ENCODE measurements around the gene GNG11. TPM values are rescaled to one million over a fixed set of nuclear protein-coding genes. Genes with fewer than 3 reads are reported as not detected.

GNG11 gene
- total RNA-seq, 1 experiment from 2014 or later = not detected

DNA sequence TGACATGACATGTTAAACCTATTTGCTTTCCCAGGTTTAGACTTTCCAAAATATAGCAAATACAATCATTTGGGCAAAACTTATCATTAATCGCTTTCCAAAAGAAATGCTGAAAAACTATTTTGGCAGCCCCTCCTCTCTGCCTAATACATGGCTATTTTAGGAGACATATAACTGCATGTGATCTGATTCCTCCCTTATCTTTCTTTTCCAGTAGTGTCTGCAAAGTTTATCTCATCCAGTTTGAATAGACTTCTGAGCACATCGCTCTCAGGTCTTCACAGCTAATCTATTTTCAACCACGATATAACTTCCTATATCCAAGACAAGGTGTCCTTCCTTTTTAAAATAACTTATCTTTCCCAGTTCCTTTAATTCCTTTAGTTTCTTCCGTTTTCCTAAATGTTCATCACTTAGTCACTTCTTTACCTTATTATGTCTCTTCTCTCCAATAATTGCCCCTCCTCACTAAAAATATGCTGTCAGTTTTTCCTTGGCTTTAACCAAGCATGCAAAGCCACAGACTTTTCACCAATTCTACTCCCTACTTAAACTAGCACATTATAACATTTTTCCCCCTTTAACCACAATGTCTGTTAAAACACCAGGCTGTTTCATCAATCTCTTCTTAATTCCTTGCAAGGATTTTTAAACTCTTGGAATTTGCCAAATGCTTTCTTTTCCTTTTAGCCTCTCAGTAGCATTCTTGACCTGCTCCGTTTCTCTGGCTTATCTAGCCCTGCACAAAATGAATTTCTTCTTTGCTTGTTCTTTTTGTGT is 24.4 kb downstream of the GNG11 start:
- no peaks in the 10 kb centered on the region for H3K4me1 Mint-ChIP-seq (ENCODE audit: low read depth, unreplicated experiment)
- ChIA-PET CTCF (no interaction called here), POLR2A (no interaction called here)
- no peak for TF ChIP-seq CTCF (IDR thresholded peaks at IDR 0.05; ENCODE audit: insufficient read depth in 1 of 2, low read depth in 1 of 2, low read length in 1 of 2, severe bottlenecking in 1 of 2, unreplicated experiment in 1 of 2)
- H3K36me3 ChIP-seq (ENCODE audit: control insufficient read depth, insufficient read depth, low read length) = no peaks in the 10 kb centered on the region
- BruUV-seq (replicated peaks) = no TSS peak
- H3K9me3 Mint-ChIP-seq (ENCODE audit: unreplicated experiment) = no peaks in the 10 kb centered on the region
- H3K4me3 Mint-ChIP-seq (ENCODE audit: unreplicated experiment) = no peak overlapping the region
- H3K4me3 ChIP-seq (ENCODE audit: low read depth, low read length) = no peak overlapping the region
- no peaks in the 10 kb centered on the region for H3K27me3 ChIP-seq (replicated peaks; ENCODE audit: control insufficient read depth, insufficient read depth, low read length)
- H3K9me3 ChIP-seq = no peaks in the 10 kb centered on the region
- intact Hi-C loops (cut with micrococcal nuclease; ENCODE audit: unreplicated experiment) = no loop called here
- no peak overlapping the region for H3K27ac Mint-ChIP-seq (ENCODE audit: unreplicated experiment)
- DNase-seq = no peak
- H3K36me3 Mint-ChIP-seq (ENCODE audit: insufficient read depth, unreplicated experiment) = no peaks in the 10 kb centered on the region
- H3K4me1 ChIP-seq = peaks cover 3% of the 10 kb centered on the region; the same call in 1 of the 2 replicates
- peaks cover 12% of the 10 kb centered on the region for H3K27me3 Mint-ChIP-seq (ENCODE audit: insufficient read depth, unreplicated experiment)

- intact Hi-C loops (cut with micrococcal nuclease; ENCODE audit: unreplicated experiment) = no loop called here
- ChIA-PET CTCF (no interaction called here), POLR2A (no interaction called here)
- Mint-ChIP-seq H3K27ac (ENCODE audit: unreplicated experiment) (no peak overlapping the region), H3K36me3 (ENCODE audit: insufficient read depth, unreplicated experiment) (no peaks in the 10 kb centered on the region), H3K4me3 (ENCODE audit: unreplicated experiment) (no peak overlapping the region), H3K9me3 (ENCODE audit: unreplicated experiment) (no peaks in the 10 kb centered on the region), H3K4me1 (ENCODE audit: low read depth, unreplicated experiment) (no peaks in the 10 kb centered on the region), H3K27me3 (ENCODE audit: insufficient read depth, unreplicated experiment) (peaks cover 14% of the 10 kb centered on the region)
- H3K36me3 ChIP-seq (ENCODE audit: control insufficient read depth, insufficient read depth, low read length) = no peaks in the 10 kb centered on the region
- H3K9me3 ChIP-seq = no peaks in the 10 kb centered on the region
- no peak overlapping the region for H3K4me3 ChIP-seq (ENCODE audit: low read depth, low read length)
- no TSS peak for BruUV-seq (replicated peaks)
- no peak for TF ChIP-seq CTCF (IDR thresholded peaks at IDR 0.05; ENCODE audit: insufficient read depth in 1 of 2, low read depth in 1 of 2, low read length in 1 of 2, severe bottlenecking in 1 of 2, unreplicated experiment in 1 of 2)
- peaks cover 3% of the 10 kb centered on the region; the same call in 1 of the 2 replicates for H3K4me1 ChIP-seq
- DNase-seq = no peak
- no peaks in the 10 kb centered on the region for H3K27me3 ChIP-seq (replicated peaks; ENCODE audit: control insufficient read depth, insufficient read depth, low read length)
Observed at GRCh38 chr7:93948106-93948505, 26.6 kb downstream of the GNG11 start.

DNA sequence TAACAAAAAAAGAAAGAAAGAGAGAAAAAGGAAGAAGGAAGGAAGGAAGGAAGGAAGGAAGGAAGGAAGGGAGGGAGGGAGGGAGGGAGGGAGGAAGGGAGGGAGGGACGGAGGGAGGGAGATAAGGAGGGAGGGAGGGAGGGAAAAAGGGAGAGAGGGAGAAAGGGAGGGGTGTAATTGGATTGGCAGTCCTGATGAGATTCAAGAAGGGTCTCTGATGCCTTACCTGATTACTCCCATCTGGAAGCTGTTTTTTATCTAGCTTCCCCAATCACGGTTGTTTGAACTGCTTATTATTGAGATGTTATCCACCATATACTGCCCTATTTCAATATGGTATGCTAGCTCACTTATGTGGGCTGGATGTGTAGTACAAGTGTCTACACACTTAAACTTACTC is 27.3 kb downstream of the GNG11 start:
- no peak for DNase-seq
- Histone ChIP-seq H3K4me3 (ENCODE audit: low read depth, low read length) (no peak overlapping the region), H3K36me3 (ENCODE audit: control insufficient read depth, insufficient read depth, low read length) (no peaks in the 10 kb centered on the region), H3K4me1 (peaks cover 3% of the 10 kb centered on the region; the same call in 1 of the 2 replicates), H3K27me3 (replicated peaks; ENCODE audit: control insufficient read depth, insufficient read depth, low read length) (no peaks in the 10 kb centered on the region), H3K9me3 (no peaks in the 10 kb centered on the region)
- Mint-ChIP-seq H3K9me3 (ENCODE audit: unreplicated experiment) (no peaks in the 10 kb centered on the region), H3K27ac (ENCODE audit: unreplicated experiment) (no peak overlapping the region), H3K4me3 (ENCODE audit: unreplicated experiment) (no peak overlapping the region), H3K4me1 (ENCODE audit: low read depth, unreplicated experiment) (no peaks in the 10 kb centered on the region), H3K36me3 (ENCODE audit: insufficient read depth, unreplicated experiment) (no peaks in the 10 kb centered on the region), H3K27me3 (ENCODE audit: insufficient read depth, unreplicated experiment) (peaks cover 9% of the 10 kb centered on the region)
- no TSS peak for BruUV-seq (replicated peaks)
- ChIA-PET CTCF (no interaction called here), POLR2A (no interaction called here)
- intact Hi-C loops (cut with micrococcal nuclease; ENCODE audit: unreplicated experiment) = no loop called here
- no peak for TF ChIP-seq CTCF (IDR thresholded peaks at IDR 0.05; ENCODE audit: insufficient read depth in 1 of 2, low read depth in 1 of 2, low read length in 1 of 2, severe bottlenecking in 1 of 2, unreplicated experiment in 1 of 2)
